HCT116 (cell line): Measurements from ENCODE around the gene LLGL2.

Experiments used
- EZH2phosphoT487 ChIP-seq: fragments of 200-600 bp; IDR thresholded peaks from 2 replicates; pipeline ENCODE4 v1.6.1; 2018; ENCODE audit warnings: antibody characterized with exemption, borderline replicate concordance
- TF ChIP-seq, protein P1 (sequence below): IDR thresholded peaks from 2 replicates; pipeline ENCODE4 v1.6.1; 2012

DNA sequence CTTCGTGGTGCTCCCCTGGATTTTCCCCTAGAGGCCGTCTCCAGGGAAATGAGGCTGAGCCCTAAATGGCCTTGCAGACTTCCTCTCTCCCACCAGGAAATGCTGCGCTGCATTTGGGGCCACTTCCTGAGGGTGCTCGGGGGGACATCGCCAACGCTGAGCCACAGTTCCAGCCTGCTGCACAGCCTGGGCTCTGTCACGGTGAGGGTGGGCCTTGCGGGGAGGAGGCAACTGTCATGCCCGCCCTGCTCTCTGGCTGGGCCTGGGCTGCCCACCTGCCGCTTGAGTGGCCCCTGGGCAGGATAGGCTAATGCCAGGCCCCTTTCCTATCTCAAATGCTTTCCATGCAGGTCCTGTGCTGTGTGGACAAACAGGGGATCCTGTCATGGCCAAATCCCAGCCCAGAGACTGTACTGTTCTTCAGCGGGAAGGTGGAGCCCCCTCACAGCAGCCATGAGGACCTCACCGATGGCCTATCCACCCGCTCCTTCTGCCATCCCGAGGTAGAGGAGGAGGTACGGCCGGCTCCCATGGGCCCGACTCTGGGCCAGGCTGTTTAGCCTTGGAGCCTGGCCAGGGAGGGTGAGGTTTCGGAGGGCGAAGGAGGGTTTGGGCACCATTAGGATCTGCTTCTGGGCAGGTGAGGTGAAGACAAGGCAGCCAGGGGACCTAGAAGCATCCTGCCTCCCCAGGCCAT is 34.4 kb upstream of the LLGL2 start:
- TF ChIP-seq, protein P1, sequence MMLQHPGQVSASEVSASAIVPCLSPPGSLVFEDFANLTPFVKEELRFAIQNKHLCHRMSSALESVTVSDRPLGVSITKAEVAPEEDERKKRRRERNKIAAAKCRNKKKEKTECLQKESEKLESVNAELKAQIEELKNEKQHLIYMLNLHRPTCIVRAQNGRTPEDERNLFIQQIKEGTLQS: no peak
- TF ChIP-seq EZH2phosphoT487: no peak
